ENCODE measurements around the gene ABCC1.

DNA sequence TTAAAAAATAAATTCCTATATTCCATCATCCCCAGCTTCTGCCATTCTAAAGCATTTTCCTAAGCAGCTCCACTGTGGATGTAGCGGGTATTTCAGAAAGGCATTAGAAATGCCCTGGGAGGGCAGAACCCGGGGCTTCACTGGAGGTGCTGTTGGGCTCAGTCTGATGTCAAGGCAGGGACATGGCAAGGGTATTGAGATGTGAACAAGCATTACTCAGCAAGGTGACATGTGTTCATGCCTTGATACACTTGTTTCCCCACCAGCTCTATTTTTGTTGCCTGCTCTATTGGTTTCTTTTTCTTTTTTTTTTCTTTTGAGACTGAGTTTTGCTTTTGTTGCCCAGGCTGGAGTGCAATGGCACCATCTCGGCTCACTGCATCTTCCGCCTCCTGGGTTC is 35.7 kb downstream of the ABCC1 start:
- no peak for TF ChIP-seq YY1 (IDR thresholded peaks at IDR 0.05; ENCODE audit: insufficient read depth, insufficient read length)
- no peak for TF ChIP-seq SUZ12 (IDR thresholded peaks at IDR 0.05; ENCODE audit: extremely low read depth, insufficient read depth, insufficient read length)
- TF ChIP-seq ZNF274 (IDR thresholded peaks at IDR 0.05; ENCODE audit: low read depth, low read length): no peak

Measured in NT2/D1 (cell line).